Keratinocyte (primary cell): ENCODE data around the gene TCF7L2. TPM values are rescaled to one million over a fixed set of nuclear protein-coding genes. Genes with fewer than 3 reads are reported as not detected.
A peak's percentile ranks its signal among the peaks of the same experiment; 100 is the strongest.

Source experiments
- DNase-seq: peaks from one replicate; pipeline ENCODE4 v3.0.0-alpha.2; 2011; ENCODE audit warnings: low read depth, missing footprints, low spot score
- FAIRE-seq: peaks from 2 replicates; lab custom pipeline; 2011; peaks lifted over from hg19 to GRCh38; lab: Jason Lieb, UNC
- H2AFZ ChIP-seq: 2 replicates; pipeline ENCODE4 v1.6.0; 2012; ENCODE audit warnings: low read length, control low read depth, inconsistent platforms; ENCODE audit not compliant: control insufficient read depth
- H3K27ac ChIP-seq: 2 replicates; pipeline ENCODE4 v1.5.1; 2011; ENCODE audit warnings: low read length; ENCODE audit not compliant: control insufficient read depth, insufficient read depth
- H3K27me3 ChIP-seq: 3 replicates; pipeline ENCODE4 v1.6.0; 2011; ENCODE audit warnings: low read length; ENCODE audit not compliant: control insufficient read depth, insufficient read depth; ENCODE audit errors: extremely low read depth
- H3K36me3 ChIP-seq, 2 experiments: 2 replicates in 1 of 2; 3 replicates in 1 of 2; pipeline ENCODE4 v1.5.1; 2011; ENCODE audit warnings: low read length in 2 of 2, mild to moderate bottlenecking in 1 of 2; ENCODE audit not compliant: control insufficient read depth in 2 of 2, insufficient read depth in 2 of 2; ENCODE audit errors: extremely low read depth in 1 of 2
- H3K4me1 ChIP-seq: 3 replicates; pipeline ENCODE4 v1.5.1; 2011; ENCODE audit warnings: low read length; ENCODE audit not compliant: control insufficient read depth, insufficient read depth; ENCODE audit errors: extremely low read depth
- H3K4me2 ChIP-seq: 3 replicates; pipeline ENCODE4 v1.6.0; 2011; ENCODE audit warnings: low read depth, low read length; ENCODE audit not compliant: control insufficient read depth, insufficient read depth; ENCODE audit errors: extremely low read depth
- H3K4me3 ChIP-seq, 3 experiments: fragments of 200-600 bp in 1 of 3; sonication (generic) in 1 of 3; 2 replicates in 2 of 3; 3 replicates in 1 of 3; pipeline ENCODE4 v1.5.1; 2011 to 2016; ENCODE audit warnings: low read length in 3 of 3, mild to moderate bottlenecking in 3 of 3, control low read depth in 2 of 3, inconsistent platforms in 1 of 3, low read depth in 1 of 3, mixed read lengths in 1 of 3, mixed run types in 1 of 3, moderate library complexity in 1 of 3; ENCODE audit not compliant: control insufficient read depth in 2 of 3, insufficient read depth in 2 of 3; ENCODE audit errors: extremely low read depth in 1 of 3
- H3K79me2 ChIP-seq: 2 replicates; pipeline ENCODE4 v1.6.0; 2012; ENCODE audit warnings: low read length; ENCODE audit not compliant: control insufficient read depth, insufficient read depth
- H3K9ac ChIP-seq: 3 replicates; pipeline ENCODE4 v1.6.0; 2011; ENCODE audit warnings: low read length; ENCODE audit not compliant: control insufficient read depth, insufficient read depth; ENCODE audit errors: extremely low read depth
- H3K9me1 ChIP-seq: 3 replicates; pipeline ENCODE4 v1.6.0; 2011; ENCODE audit warnings: low read length; ENCODE audit not compliant: control insufficient read depth, insufficient read depth; ENCODE audit errors: extremely low read depth
- H3K9me3 ChIP-seq: 2 replicates; pipeline ENCODE4 v1.5.1; 2012; ENCODE audit warnings: low read depth, low read length; ENCODE audit not compliant: control insufficient read depth
- H4K20me1 ChIP-seq: 3 replicates; pipeline ENCODE4 v1.6.0; 2011; ENCODE audit warnings: low read length; ENCODE audit not compliant: control insufficient read depth, insufficient read depth; ENCODE audit errors: extremely low read depth
- EZH2 ChIP-seq: IDR thresholded peaks from one replicate; pipeline ENCODE4 v1.6.1; 2012; ENCODE audit warnings: inconsistent platforms, mild to moderate bottlenecking, low read length, moderate library complexity
- dilution Hi-C: fragments of 300-500 bp; cut with MboI; formaldehyde crosslinking; loops from one replicate; pipeline ENCODE4 v1.7.0; 2020; ENCODE audit warnings: low sequenced_read_pairs; ENCODE audit not compliant: extremely low pct_ligation_motif_present
- polyA plus RNA-seq, 5 experiments: library from polyadenylated mRNA; depleted of rRNA in 3 of 5; stranded (reverse) in 3 of 5; stranded (forward) in 1 of 5; unstranded in 1 of 5; fragments of >200 nt; gene quantifications; 1 replicate in 1 of 5; 2 replicates in 3 of 5; 3 replicates in 1 of 5; pipeline versions ENCODE4 v1.2.1 to v1.2.3, GENCODE V29; 2011 to 2012; ENCODE audit warnings: missing spikeins in 2 of 5, low read depth in 1 of 5, low replicate concordance in 1 of 5
- TF ChIP-seq, protein P1 (sequence below), 3 experiments: IDR thresholded peaks in 1 of 3; conservative IDR thresholded peaks in 1 of 3; optimal IDR thresholded peaks in 1 of 3; 2 replicates in 2 of 3; 3 replicates in 1 of 3; pipeline versions ENCODE3 to v1.5.1; 2011; ENCODE audit warnings: low read length in 3 of 3, mild to moderate bottlenecking in 3 of 3, moderate library complexity in 2 of 3, control low read depth in 1 of 3, inconsistent platforms in 1 of 3; ENCODE audit not compliant: insufficient read depth in 2 of 3; ENCODE audit errors: extremely low read depth in 1 of 3

Gene TCF7L2
- polyA plus RNA-seq, 1 donor (not counting 4 experiments of a cell fraction or from before 2014, with no cell fraction given): 2.5 TPM

GRCh38 chr10:113125612-113126011 lies 175.6 kb downstream of the TCF7L2 start:
- no peak overlapping the region for H3K27ac ChIP-seq
- no peaks in the 10 kb centered on the region for H3K79me2 ChIP-seq
- no peaks in the 10 kb centered on the region for H3K36me3 ChIP-seq
- no peak for TF ChIP-seq EZH2
- TF ChIP-seq, protein P1, sequence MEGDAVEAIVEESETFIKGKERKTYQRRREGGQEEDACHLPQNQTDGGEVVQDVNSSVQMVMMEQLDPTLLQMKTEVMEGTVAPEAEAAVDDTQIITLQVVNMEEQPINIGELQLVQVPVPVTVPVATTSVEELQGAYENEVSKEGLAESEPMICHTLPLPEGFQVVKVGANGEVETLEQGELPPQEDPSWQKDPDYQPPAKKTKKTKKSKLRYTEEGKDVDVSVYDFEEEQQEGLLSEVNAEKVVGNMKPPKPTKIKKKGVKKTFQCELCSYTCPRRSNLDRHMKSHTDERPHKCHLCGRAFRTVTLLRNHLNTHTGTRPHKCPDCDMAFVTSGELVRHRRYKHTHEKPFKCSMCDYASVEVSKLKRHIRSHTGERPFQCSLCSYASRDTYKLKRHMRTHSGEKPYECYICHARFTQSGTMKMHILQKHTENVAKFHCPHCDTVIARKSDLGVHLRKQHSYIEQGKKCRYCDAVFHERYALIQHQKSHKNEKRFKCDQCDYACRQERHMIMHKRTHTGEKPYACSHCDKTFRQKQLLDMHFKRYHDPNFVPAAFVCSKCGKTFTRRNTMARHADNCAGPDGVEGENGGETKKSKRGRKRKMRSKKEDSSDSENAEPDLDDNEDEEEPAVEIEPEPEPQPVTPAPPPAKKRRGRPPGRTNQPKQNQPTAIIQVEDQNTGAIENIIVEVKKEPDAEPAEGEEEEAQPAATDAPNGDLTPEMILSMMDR (optimal IDR thresholded peaks at IDR 0.05 in 1 of 3, IDR thresholded peaks at IDR 0.05 in 1 of 3, conservative IDR thresholded peaks at IDR 0.05 in 1 of 3; ENCODE audit: extremely low read depth in 1 of 3, insufficient read depth in 2 of 3, low read length in 3 of 3): no peak
- no peak overlapping the region for H3K4me3 ChIP-seq
- no peaks in the 10 kb centered on the region for H4K20me1 ChIP-seq
- H3K9me1 ChIP-seq: no peaks in the 10 kb centered on the region
- H2AFZ ChIP-seq: no peak overlapping the region
- no peaks in the 10 kb centered on the region for H3K4me1 ChIP-seq
- DNase-seq: no peak
- FAIRE-seq: no peak
- dilution Hi-C loops: no loop called here
- no peak overlapping the region for H3K4me2 ChIP-seq
- no peaks in the 10 kb centered on the region for H3K9me3 ChIP-seq
- no peak overlapping the region for H3K9ac ChIP-seq
- H3K27me3 ChIP-seq: no peaks in the 10 kb centered on the region

- Histone ChIP-seq H3K27me3 (no peaks in the 10 kb centered on the region), H4K20me1 (no peaks in the 10 kb centered on the region), H2AFZ (no peak overlapping the region), H3K79me2 (no peaks in the 10 kb centered on the region), H3K9ac (no peak overlapping the region), H3K27ac (no peak overlapping the region), H3K4me3 (peak overlapping the region in 1 of 3 experiments; percentile 6), H3K9me3 (no peaks in the 10 kb centered on the region), H3K4me2 (peak overlapping the region; percentile 51), H3K4me1 (no peaks in the 10 kb centered on the region), H3K36me3 (no peaks in the 10 kb centered on the region), H3K9me1 (no peaks in the 10 kb centered on the region)
- dilution Hi-C loops: no loop called here
- no peak for TF ChIP-seq EZH2
- TF ChIP-seq, protein P1 (optimal IDR thresholded peaks at IDR 0.05 in 1 of 3, IDR thresholded peaks at IDR 0.05 in 1 of 3, conservative IDR thresholded peaks at IDR 0.05 in 1 of 3; ENCODE audit: extremely low read depth in 1 of 3, insufficient read depth in 2 of 3, low read length in 3 of 3): peak; percentile 37 to 87 (median 47)
- no peak for FAIRE-seq
- DNase-seq: no peak
These were observed 176.5 kb downstream of the TCF7L2 start for GRCh38 chr10:113126229-113127201.
